WTC11 (cell line): Measurements from ENCODE around the gene NPC2. TPM values are rescaled to one million over a fixed set of nuclear protein-coding genes. Genes with fewer than 3 reads are reported as not detected.

ENCODE experiments used
- ATAC-seq: fragments of 200-7000 bp; cut with Tn5 transposase; 2 replicates; pipeline ENCODE4 v1.10.0; 2021; ENCODE audit warnings: mild to moderate bottlenecking, moderate library complexity
- CTCF ChIA-PET: fragments of 300-600 bp; sonication (Branson Sonifier 250); formaldehyde crosslinking; loops from one replicate; lab custom pipeline; 2021; ENCODE audit warnings: antibody characterized with exemption; lab: Charles Lee
- POLR2A ChIA-PET: fragments of 350-600 bp; sonication (Branson Sonifier 250); formaldehyde crosslinking; loops from one replicate; lab custom pipeline; 2021; ENCODE audit warnings: antibody characterized with exemption; lab: Charles Lee
- DNase-seq: peaks from one replicate; pipeline ENCODE4 v3.0.0; 2021; ENCODE audit warnings: low spot score
- H3K27ac Mint-ChIP-seq: 2 replicates; pipeline ENCODE4 v1.8.0; 2021; ENCODE audit warnings: mixed read lengths
- H3K27me3 Mint-ChIP-seq: 2 replicates; pipeline ENCODE4 v1.8.0; 2021; ENCODE audit warnings: low read depth, mild to moderate bottlenecking, moderate library complexity, mixed read lengths
- H3K36me3 Mint-ChIP-seq: 2 replicates; pipeline ENCODE4 v1.8.0; 2021; ENCODE audit warnings: mixed read lengths
- H3K4me1 Mint-ChIP-seq: 2 replicates; pipeline ENCODE4 v1.8.0; 2022; ENCODE audit warnings: mixed read lengths
- H3K4me3 Mint-ChIP-seq: 2 replicates; pipeline ENCODE4 v1.8.0; 2021; ENCODE audit warnings: mild to moderate bottlenecking, moderate library complexity, mixed read lengths
- H3K9me3 Mint-ChIP-seq: 2 replicates; pipeline ENCODE4 v1.8.0; 2021; ENCODE audit warnings: mixed read lengths
- AFF4 ChIP-seq: sonication (generic); formaldehyde crosslinking; IDR thresholded peaks from 2 replicates; pipeline ENCODE4 v1.8.1; 2023; ENCODE audit warnings: mild to moderate bottlenecking, missing genetic modification reagents, borderline replicate concordance
- ATF3 ChIP-seq: sonication (generic); formaldehyde crosslinking; conservative IDR thresholded peaks from 2 replicates; pipeline ENCODE4 v1.8.1; 2022; ENCODE audit warnings: mild to moderate bottlenecking, missing genetic modification reagents
- CREB1 ChIP-seq: sonication (generic); formaldehyde crosslinking; IDR thresholded peaks from 2 replicates; pipeline ENCODE4 v1.8.0; 2023; ENCODE audit warnings: mild to moderate bottlenecking, missing genetic modification reagents
- CTCF ChIP-seq: fragments of 200-600 bp; IDR thresholded peaks from 2 replicates; pipeline ENCODE4 v1.8.0; 2022; ENCODE audit warnings: antibody characterized with exemption
- ESRRA ChIP-seq: sonication (generic); formaldehyde crosslinking; IDR thresholded peaks from 2 replicates; pipeline ENCODE4 v1.8.1; 2022; ENCODE audit warnings: mild to moderate bottlenecking, missing genetic modification reagents, borderline replicate concordance
- ETV6 ChIP-seq: sonication (generic); formaldehyde crosslinking; IDR thresholded peaks from 2 replicates; pipeline ENCODE4 v1.8.1; 2022; ENCODE audit warnings: mild to moderate bottlenecking, missing genetic modification reagents
- FOXP4 ChIP-seq: sonication (generic); formaldehyde crosslinking; IDR thresholded peaks from 2 replicates; pipeline ENCODE4 v1.8.0; 2022; ENCODE audit warnings: mild to moderate bottlenecking, missing genetic modification reagents
- GRHL2 ChIP-seq: fragments of 250-450 bp; sonication (Bioruptor Pico); IDR thresholded peaks from 2 replicates; pipeline ENCODE4 v1.8.0; 2022; ENCODE audit warnings: mild to moderate bottlenecking, moderate library complexity; ENCODE audit not compliant: insufficient replicate concordance, severe bottlenecking
- JAZF1 ChIP-seq: fragments of 250-450 bp; sonication (Bioruptor Pico); IDR thresholded peaks from 2 replicates; pipeline ENCODE4 v1.9.0; 2021; ENCODE audit warnings: moderate library complexity, mild to moderate bottlenecking, inconsistent platforms
- MLX ChIP-seq: sonication (generic); formaldehyde crosslinking; IDR thresholded peaks from 2 replicates; pipeline ENCODE4 v1.8.1; 2023; ENCODE audit warnings: mild to moderate bottlenecking, missing genetic modification reagents, moderate library complexity
- NR1H2 ChIP-seq: sonication (generic); formaldehyde crosslinking; IDR thresholded peaks from 2 replicates; pipeline ENCODE4 v1.9.0; 2021; ENCODE audit warnings: mild to moderate bottlenecking, moderate library complexity, missing genetic modification reagents
- NR3C1 ChIP-seq: sonication (generic); formaldehyde crosslinking; conservative IDR thresholded peaks from 2 replicates; pipeline ENCODE4 v1.8.1; 2023; ENCODE audit warnings: low read depth, mild to moderate bottlenecking, missing genetic modification reagents
- OVOL2 ChIP-seq: fragments of 250-450 bp; sonication (Bioruptor Pico); IDR thresholded peaks from 2 replicates; pipeline ENCODE4 v1.9.0; 2021; ENCODE audit warnings: mild to moderate bottlenecking, borderline replicate concordance
- PRDM15 ChIP-seq: sonication (generic); formaldehyde crosslinking; IDR thresholded peaks from 2 replicates; pipeline ENCODE4 v1.8.0; 2022; ENCODE audit warnings: missing genetic modification reagents
- PRRX2 ChIP-seq: fragments of 250-450 bp; sonication (Bioruptor Pico); IDR thresholded peaks from 2 replicates; pipeline ENCODE4 v1.8.0; 2021; ENCODE audit warnings: mild to moderate bottlenecking
- SMAD3 ChIP-seq: sonication (generic); formaldehyde crosslinking; IDR thresholded peaks from 2 replicates; pipeline ENCODE4 v1.8.0; 2022; ENCODE audit warnings: missing genetic modification reagents, mild to moderate bottlenecking, borderline replicate concordance
- TEAD1 ChIP-seq: sonication (generic); formaldehyde crosslinking; IDR thresholded peaks from 2 replicates; pipeline ENCODE4 v1.8.0; 2022; ENCODE audit warnings: mild to moderate bottlenecking, missing genetic modification reagents
- TEAD4 ChIP-seq: sonication (generic); formaldehyde crosslinking; IDR thresholded peaks from 2 replicates; pipeline ENCODE4 v1.8.0; 2022; ENCODE audit warnings: mild to moderate bottlenecking, missing genetic modification reagents
- TP53 ChIP-seq: sonication (generic); formaldehyde crosslinking; IDR thresholded peaks from 2 replicates; pipeline ENCODE4 v1.8.1; 2023; ENCODE audit warnings: mild to moderate bottlenecking, missing genetic modification reagents
- ZMAT4 ChIP-seq: fragments of 250-450 bp; sonication (Bioruptor Pico); IDR thresholded peaks from 2 replicates; pipeline ENCODE4 v1.9.0; 2021; ENCODE audit warnings: mild to moderate bottlenecking
- ZNF138 ChIP-seq: sonication (generic); formaldehyde crosslinking; conservative IDR thresholded peaks from 2 replicates; pipeline ENCODE4 v1.8.1; 2022; ENCODE audit warnings: mild to moderate bottlenecking, moderate library complexity, missing genetic modification reagents
- ZNF671 ChIP-seq: fragments of 250-450 bp; sonication (Bioruptor Pico); IDR thresholded peaks from 2 replicates; pipeline ENCODE4 v1.8.0; 2021; ENCODE audit warnings: mild to moderate bottlenecking
- total RNA-seq: library from RNA; stranded (reverse); gene quantifications from 3 replicates; pipeline ENCODE4 v1.2.3, GENCODE V29; 2021

NPC2 gene
- total RNA-seq, 1 experiment from 2014 or later: 139 TPM

GRCh38 chr14:74528886-74529285, 35.8 kb upstream of the NPC2 start:
- Mint-ChIP-seq H3K27ac (no peak overlapping the region), H3K9me3 (no peaks in the 10 kb centered on the region), H3K36me3 (no peaks in the 10 kb centered on the region), H3K27me3 (no peaks in the 10 kb centered on the region), H3K4me1 (peaks cover 7% of the 10 kb centered on the region), H3K4me3 (no peak overlapping the region)
- DNase-seq (no peak), ATAC-seq (no peak)
- TF ChIP-seq ETV6 (CRISPR knock-in tag): no peak
- no peak for TF ChIP-seq GRHL2
- no peak for TF ChIP-seq CTCF
- TF ChIP-seq NR1H2: no peak
- TF ChIP-seq MLX (CRISPR knock-in tag): no peak
- no peak for TF ChIP-seq TEAD1
- no peak for TF ChIP-seq ZNF671 (CRISPR knock-in tag)
- TF ChIP-seq FOXP4 (CRISPR knock-in tag): no peak
- TF ChIP-seq ZNF138 (CRISPR knock-in tag): no peak
- POLR2A ChIA-PET: no interaction called here
- CTCF ChIA-PET: interaction anchor here (1.1 to 3.3 kb wide), 3 partner anchors 26 to 332 kb away, joined by 3 to 25 read pairs (median 5); no protein-coding TSS in a partner anchor

GRCh38 chr14:74528406-74528805, 35.3 kb upstream of the NPC2 start:
- no peaks in the 10 kb centered on the region for H3K27me3 Mint-ChIP-seq
- H3K4me3 Mint-ChIP-seq: no peak overlapping the region
- ChIA-PET POLR2A (no interaction called here), CTCF (interaction anchor here (1.1 to 3.3 kb wide), 4 partner anchors 14 to 332 kb away, joined by 3 to 25 read pairs (median 8); no protein-coding TSS in a partner anchor)
- H3K36me3 Mint-ChIP-seq: no peaks in the 10 kb centered on the region
- ATAC-seq: no peak
- no peak for DNase-seq
- no peak overlapping the region for H3K27ac Mint-ChIP-seq
- H3K4me1 Mint-ChIP-seq: peaks cover 7% of the 10 kb centered on the region
- no peaks in the 10 kb centered on the region for H3K9me3 Mint-ChIP-seq
- no peak for TF ChIP-seq ZMAT4 (CRISPR knock-in tag)
- TF ChIP-seq NR3C1 (CRISPR knock-in tag): no peak
- no peak for TF ChIP-seq CREB1 (CRISPR knock-in tag)
- TF ChIP-seq ATF3 (CRISPR knock-in tag): no peak
- TF ChIP-seq OVOL2 (CRISPR knock-in tag): no peak
- no peak for TF ChIP-seq TP53 (CRISPR knock-in tag)
- no peak for TF ChIP-seq PRRX2 (CRISPR knock-in tag)
- TF ChIP-seq ESRRA (CRISPR knock-in tag): no peak
- no peak for TF ChIP-seq JAZF1 (CRISPR knock-in tag)
- no peak for TF ChIP-seq SMAD3 (CRISPR knock-in tag)
- TF ChIP-seq TEAD4: no peak
- no peak for TF ChIP-seq GRHL2
- TF ChIP-seq AFF4: no peak
- TF ChIP-seq ETV6 (CRISPR knock-in tag): no peak
- TF ChIP-seq PRDM15: no peak
